NCI-H1092 treated with DMSO at 0.1 percent for 48 hours (cell line): Measurements from ENCODE around the gene GALNT1.

Experiments
- DNase-seq: peaks from one replicate; lab custom pipeline; 2025; lab: John Stamatoyannopoulos, UW

The GALNT1 gene

DNA sequence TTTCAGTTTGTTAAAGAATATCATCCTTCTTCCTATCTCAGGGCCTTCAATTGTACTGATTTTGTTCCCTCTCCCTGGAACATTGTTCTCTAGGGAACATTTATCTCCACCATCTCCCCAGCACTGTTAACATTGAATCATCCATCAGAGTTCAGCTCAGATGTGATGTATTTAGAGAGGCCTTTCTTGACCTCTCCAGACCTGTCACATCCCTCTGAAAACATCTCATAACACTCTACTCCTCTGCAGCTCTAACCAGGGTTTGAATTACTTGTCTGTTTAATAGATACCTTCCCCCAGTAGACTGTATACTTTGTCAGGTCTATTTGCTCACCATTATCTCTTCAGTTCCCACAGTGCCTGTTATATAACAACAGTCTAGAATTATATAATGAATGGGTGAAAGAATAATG lies 98.6 kb downstream of the GALNT1 start:
- DNase-seq: no peak

DNA sequence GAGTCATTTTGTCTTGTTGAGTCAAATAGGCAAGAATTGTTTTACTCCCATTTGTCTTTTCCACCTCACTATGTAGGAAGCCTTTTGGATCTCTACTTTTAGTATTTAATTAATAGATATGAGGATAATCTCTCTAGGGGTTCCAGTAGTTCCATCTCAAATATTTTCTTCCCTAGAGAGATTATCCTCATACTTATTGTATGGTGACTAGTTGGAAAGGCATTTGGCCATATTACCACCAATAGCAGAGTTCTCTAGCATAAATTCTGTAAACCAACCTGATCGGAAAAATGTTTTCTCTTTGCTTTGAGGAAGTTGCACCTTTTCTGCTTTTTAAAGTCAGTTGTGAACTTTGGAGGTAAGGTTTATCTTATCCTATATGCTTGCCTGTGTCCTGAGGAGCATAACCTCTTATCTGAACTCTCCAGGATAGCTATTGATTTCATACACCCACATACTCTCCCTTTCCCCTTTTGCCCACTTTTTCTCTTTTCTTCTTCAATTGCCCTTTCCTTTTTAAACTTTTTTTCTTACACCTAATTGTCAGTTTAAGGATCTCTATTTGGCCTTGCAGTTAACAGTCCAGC lies 100.8 kb downstream of the GALNT1 start:
- no peak for DNase-seq

DNA sequence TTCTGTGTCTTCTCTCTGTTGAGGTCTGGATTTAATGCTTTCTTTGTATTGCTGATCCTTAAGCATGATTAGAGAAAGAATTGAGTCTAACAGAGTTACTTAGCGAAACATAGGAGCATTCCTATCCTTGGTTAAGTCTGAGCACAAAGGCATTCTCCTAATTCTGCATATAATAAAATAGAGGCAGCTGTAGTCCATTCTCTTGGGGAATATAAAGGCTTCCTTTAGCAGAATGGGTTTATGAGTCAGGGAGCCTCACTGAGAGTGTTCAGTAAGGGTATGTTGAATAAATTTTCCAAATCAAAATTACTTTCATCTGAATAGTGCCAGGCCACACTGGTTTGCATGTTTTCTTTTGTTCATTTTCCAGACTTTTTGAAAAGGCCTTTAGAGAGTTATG lies 101.5 kb downstream of the GALNT1 start:
- DNase-seq: no peak

DNA sequence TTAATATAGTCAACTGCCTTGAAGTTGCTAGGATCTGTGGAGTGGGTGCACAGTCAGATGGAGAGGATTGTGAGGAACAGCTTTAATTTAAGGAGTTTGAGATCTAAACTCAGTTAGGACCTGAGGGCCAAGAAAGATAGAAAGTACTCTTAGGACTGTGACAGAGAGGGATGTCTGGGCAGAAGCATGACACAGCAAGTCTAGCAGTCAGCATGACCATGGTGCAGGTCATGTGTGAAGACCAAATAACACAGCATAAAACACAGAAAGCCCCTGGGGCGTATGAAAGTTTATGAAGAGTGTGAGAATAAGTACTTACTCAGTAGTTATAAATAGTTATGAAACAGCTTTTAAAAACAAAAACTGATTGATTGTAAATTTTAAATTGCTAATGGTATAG lies 107.2 kb downstream of the GALNT1 start:
- DNase-seq: no peak

DNA sequence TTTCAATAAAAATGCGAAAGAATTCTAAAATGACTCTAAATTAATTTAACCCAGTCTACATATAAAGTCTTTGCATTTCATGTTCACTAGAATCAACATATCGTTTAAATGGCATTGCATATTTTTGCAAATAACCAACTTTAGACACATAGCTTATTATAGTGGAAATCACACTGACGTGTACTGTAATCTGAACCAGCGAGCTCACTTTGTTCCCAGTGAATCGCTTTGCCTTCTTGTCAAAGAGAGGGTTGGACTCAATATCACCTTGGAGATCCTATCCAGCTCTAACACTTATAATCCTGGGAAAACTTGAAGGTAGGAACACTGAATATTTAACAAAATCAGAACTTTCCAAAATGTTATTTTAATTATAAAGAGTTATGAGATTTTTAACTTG lies 108.2 kb downstream of the GALNT1 start:
- DNase-seq: no peak

DNA sequence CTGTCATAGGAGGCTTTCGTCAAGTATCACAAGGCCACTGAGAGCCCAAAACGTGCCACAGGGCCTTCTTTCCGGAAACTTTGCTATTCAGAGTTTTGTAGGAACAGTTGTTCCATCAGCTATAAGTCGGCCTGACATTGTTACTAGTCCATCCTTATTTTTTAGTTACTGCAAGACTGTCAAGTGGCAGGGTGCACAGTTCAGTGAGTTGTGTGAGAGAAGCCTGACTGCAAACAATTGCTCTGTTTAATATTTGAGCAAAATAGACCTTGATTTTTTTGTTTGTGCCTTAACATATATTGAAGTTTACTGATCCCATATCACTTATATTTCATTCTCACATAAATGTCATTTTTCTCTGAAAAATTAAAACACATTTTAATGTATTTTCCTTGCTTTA lies 110.1 kb downstream of the GALNT1 start:
- no peak for DNase-seq

DNA sequence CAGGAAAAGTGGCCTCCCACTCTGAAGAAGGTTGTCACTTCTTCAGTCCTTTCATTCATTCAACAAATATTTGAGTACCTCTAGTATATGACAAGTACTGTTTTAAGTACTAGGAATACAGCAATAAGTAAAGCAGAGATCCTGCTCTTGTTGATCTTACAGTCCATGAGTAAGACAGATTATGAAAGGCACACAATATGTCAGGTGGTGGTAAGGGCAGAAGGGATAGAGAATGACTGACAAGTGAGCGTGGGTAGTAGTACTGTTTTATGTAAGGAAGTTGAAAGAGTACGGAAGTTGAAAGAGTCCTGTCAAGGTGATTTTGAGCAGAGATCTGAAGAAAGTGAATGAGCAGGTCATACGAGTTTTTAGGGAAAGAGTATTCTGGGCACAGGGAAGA lies 111.3 kb downstream of the GALNT1 start:
- no peak for DNase-seq

DNA sequence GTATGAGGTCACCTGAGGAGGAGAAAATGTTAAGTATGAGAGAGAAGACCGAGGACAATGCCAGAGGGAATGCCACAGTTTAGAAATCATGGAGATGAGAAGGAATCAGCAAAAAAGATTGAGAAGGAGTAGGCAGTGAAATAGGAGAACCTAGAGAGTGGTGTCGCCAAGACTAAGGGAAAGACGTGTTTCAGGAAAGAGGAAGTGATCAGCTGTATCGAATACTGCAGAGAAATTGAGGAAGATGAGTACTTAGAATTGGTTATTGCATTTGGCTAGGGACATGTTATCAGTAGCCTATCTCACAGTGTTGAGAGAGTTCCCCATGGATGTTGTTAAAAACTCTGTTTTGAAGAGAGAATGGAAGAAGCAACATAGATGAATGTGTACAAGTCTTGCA lies 112.3 kb downstream of the GALNT1 start:
- DNase-seq: no peak

DNA sequence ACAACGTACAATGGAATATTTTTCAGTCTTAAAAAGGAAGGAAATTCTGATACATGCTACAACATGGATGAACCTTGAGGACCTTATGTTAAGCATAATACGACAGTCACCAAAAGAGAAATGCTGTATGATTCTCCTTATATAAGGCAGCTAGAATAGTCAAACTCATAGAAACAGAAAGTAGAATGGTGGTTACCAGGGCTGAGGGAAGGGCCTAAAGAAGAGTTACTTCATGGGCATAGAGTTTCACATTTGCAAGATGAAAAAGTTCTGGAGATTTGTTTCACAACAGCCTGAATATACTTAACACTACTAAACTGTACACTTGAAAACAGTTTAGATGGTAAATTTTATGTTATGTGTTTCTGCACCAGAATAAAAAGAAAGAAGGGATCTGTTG lies 113.3 kb downstream of the GALNT1 start:
- no peak for DNase-seq

DNA sequence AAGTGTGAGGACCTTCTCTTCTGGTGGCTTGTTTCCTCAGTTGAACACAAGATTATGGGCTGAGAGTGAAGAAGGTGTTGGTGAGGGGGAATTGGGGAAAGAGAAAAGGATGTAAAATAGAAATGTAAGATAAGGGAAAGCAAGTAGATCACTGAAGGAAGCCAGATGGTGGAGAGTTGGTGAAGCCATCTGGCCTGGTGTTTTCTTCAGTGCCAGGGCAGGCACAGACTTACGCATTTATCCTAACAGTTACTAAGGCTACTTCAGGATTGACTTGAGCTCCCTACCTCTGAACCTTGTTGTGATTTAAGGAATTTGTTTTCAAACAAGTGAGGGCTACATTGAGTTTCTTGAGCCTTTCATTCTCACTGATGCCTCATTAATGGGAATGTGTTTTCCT lies 113.8 kb downstream of the GALNT1 start:
- DNase-seq: no peak

DNA sequence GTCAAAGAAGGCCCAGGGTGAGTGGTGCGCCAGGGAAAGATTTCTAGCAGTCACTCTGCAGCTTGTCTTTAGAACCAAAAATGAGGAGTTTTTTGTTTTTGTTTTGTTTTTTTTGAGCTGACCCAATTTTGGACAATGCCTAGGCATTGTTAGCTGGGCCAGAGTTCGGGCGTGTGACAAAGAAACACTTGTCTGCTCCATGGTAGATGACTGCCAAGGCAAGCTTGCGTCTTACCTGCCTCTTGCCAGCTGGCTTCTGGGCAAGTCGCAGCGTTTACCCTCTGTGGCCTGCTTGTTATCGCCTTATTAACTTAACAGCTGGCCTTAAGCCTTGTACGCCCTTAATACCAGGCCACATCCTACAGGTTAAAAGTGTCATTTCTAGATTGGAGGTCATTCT lies 114.3 kb downstream of the GALNT1 start:
- no peak for DNase-seq

DNA sequence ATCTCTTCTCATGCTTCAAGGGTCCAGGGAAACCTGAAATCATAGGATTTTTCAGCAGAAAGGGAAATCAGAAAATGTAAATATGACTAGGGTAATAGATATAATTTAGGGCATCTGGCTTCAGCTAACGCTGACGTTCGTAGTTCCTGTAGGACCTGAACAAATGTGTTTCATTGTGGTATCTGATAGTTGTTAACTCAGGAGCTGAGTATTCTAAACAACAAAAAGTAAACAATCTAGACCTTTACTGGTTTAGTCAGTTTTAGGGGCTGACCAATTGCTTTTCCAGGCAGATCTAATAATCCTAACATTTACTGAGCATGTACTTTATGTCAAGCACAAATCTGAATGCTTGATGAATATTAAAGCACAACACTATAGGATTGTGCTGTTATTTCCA lies 114.8 kb downstream of the GALNT1 start:
- no peak for DNase-seq

DNA sequence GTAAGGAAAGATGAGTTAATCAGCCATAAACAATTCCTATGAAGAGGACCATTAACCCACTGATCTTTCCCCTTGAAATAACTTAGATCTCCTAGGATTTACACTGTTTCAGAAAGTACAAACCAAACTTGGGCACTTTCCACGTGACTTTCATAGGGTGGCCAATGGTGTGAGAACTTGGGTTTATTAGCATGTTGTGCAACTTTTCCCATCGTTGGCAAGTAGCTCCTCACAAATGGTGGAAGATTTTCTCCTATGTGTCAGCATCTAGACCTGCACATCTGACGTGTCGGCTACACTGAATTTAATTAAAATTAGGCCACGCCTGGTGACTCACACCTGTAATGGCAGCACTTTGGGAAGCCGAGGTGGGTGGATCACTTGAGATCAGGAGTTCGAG lies 116.3 kb downstream of the GALNT1 start:
- no peak for DNase-seq

DNA sequence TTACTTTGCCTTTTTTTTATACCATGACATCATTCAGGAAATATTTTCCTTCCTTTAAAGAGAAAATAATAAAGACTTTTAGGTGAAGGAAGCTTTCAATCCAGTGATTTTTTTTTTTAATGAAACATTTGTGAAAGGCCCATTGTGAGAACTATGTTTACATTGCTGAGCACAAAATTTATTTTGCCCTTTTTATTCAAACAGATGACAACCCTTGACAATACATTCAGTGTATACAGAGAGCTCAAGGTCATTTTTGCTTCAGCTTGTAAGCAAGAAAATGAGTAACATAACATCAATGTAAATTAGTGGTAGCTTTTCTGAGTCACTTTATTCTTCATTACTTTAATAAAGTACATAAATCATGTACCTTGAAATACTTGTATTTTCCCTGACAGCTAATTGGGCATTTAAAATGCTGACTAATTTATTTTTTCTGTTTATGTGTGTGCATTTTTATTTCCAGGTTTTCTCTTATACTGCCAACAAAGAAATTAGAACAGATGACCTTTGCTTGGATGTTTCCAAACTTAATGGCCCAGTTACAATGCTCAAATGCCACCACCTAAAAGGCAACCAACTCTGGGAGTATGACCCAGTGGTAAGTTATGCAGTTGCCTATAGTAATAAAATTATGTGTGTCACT lies 121.6 kb downstream of the GALNT1 start:
- no peak for DNase-seq

DNA sequence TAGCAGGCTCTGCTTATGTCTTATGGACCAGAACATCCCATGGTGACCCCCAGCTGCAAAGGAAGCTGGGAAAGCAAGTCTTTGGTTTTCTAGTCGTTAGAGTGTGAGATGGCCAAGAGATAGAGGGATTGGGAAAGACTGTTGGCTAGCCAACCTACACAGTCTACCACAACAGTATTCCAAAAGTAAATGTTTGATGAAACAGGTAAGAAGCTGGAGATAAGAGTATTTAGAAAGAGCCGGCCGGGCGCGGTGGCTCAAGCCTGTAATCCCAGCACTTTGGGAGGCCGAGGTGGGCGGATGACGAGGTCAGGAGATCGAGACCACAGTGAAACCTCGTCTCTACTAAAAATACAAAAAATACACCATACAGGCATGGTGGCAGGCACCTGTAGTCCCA lies 124.4 kb downstream of the GALNT1 start:
- no peak for DNase-seq

DNA sequence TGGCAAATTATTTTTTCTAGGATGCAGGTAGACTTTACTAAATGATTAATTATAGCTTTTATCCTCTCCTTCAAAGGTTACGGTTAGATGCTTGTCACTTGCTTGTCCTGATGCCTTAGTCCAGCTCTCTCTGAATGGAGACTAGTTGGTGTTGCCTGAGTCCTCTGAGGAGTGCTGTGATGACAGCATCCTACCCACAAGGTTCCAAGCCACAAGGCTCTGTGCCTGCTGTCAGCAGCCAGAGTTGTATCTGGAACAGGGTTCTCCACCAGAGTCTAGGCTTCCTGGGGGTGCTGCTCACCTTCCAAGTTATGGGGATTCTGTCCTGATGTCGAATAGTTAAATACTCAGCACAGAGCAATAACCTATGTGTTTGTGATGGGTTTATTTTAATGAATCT lies 125.7 kb downstream of the GALNT1 start:
- no peak for DNase-seq

DNA sequence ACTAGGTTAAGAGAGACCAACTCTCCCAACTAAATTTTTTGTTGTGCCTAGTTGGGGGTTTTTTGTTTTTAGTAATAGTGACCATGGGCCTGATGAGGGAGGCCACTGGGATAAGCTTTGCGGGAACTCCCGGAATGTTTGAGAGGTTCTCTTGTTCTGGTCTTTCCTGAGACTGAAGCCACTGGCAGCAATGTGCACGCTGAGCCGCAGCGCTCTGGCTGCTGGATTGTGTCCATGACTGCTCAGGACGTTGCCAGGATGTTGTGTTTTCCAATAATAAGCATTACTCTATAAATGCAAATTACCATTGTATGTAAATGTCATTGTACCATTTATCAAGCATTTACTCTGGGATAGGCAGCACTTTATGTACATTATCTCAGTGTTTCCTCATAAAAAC lies 126.1 kb downstream of the GALNT1 start:
- no peak for DNase-seq

DNA sequence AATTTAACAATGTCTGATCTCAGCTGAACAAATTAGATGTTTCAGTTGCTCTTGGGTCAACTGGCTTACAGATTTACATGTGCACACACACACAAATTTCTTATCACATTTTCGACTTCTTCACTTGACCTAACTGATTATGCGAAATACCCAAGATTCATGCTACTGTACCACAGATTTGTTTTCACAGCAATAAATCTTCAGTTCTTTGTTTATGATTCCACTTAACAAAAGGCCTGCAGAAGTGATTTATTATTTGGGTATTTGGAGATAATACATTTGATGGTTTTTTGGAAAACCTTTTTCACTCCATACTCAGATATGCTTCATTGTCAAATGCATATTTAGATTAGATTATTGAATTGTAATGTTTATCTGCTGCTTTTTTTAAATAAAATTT lies 129.0 kb downstream of the GALNT1 start:
- DNase-seq: no peak

DNA sequence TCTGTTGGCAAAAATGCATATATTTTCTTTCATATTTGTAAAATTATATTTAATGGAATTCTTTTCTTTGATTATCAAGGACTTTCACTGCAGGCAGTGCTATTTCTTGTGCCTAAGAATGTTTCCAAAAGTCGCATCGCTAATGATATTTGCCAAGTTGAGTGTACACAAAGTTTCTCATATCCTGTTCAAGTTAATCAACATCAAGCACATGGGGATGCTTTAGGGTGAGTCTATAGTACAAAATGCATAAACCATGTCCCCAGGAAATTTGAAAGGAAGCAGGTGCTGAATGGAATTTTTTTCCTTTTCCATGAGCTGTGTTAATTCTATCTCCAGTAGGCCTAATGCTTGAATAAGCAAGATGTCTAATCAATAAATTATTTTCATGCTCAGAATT lies 129.7 kb downstream of the GALNT1 start:
- no peak for DNase-seq

DNA sequence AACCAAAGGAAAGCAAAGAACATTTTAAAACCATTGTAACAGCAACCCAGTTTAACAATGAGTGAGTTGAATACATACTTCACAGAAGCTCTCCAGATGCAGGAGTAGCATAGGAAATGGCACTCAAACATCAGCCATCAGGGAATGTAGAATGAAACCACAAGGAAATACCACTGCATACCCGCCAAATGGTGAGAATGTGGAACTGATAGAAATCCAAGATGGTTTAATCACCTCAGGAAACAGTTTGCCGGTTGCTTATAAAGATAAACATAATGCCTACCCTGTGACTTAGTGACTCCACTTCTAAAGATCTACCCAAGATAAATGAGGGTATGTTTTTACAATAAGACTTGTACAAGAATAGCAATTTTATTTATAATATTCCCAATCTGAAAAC lies 132.0 kb downstream of the GALNT1 start:
- DNase-seq: no peak

DNA sequence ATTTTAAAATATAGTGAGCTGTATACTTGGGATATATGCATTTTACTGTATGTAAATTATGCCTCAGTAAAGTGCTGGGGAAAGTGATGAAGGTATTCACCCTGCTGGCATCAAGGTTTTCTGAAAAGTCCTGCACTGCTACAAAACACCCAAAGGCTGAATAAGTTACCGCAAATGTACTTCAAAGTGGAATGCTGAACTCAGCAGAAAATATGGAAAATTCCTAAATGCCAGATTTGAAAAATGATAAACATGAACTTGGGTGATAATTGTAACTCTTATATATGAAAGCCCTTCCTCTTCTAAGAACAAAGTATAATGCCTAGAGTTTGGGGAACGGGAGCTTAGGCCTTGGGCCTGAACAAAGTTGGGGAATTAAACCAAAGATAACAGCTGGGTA lies 133.0 kb downstream of the GALNT1 start:
- DNase-seq: no peak

DNA sequence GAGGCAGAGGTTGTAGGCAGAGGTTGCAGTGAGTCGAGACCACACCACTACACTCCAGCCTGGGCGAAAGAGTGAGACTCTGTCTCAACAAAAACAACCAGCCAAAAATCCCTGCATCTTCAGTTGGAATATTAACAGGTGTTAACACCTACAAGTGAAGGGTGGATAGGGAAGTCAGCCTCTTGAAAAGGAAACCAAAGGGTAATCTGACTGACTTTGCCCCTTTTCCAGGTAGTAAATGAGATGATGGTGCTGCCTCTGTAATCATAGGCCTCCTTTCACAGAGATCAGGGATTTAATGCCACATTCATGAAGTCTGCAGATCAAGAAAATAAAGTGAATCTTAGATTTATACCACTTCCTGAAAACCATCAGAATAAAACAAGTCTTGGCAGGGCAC lies 133.6 kb downstream of the GALNT1 start:
- no peak for DNase-seq

DNA sequence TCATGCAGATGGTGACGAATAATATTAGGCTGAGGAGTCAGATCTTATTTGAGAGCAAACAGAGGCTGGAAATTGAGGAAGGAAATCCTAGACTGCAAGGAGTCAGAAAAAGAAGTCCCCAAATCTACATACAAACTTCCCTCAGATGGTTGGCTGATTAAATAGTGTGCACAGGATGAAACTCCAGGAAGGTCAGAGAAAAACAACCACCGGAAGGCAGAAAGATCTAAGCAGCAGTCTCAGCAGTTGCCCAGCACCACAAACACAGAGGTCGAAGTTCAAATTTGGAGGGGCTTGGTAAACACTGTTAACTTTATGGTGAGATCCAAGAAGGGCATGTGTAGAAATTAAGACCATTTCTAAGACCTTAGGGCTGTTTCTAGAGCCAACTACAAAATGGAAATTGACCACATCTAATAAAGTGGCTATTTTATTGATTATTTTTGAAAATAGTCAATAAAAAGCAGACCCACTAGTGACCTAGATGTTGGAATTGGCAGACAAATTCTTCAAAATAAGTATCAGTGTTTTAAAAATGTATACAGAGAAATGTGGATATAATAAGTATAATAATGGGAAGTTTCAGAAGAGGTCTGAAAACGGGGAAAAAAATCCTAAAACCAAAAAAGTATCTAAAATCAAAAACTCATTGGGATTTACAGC lies 134.8 kb downstream of the GALNT1 start:
- no peak for DNase-seq

DNA sequence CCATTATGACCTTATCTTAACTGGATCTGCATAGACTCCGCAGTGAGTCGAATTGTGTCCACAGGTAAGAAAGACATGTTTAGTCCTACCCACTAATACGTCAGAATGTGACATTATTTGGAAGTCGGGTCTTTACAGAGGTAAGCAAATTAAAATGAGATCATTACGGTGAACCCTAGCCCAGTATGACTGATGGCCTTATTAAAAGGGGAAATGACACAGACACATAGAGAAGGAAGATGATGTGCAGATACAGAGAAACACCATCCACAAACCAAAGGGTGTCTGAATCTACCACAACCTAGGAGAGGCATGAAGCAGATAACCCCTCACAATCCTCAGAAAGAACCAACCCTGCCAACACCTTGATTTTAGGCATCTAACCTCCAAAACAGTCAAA lies 135.6 kb downstream of the GALNT1 start:
- DNase-seq: no peak
